ENCODE data around the gene NBPF1. TPM values are rescaled to one million over a fixed set of nuclear protein-coding genes. Genes with fewer than 3 reads are reported as not detected.
"Not testable (repeated sequence)": the region's sequence is repeated elsewhere in the genome, so short reads cannot be mapped to it uniquely, and the experiment has no call there.

NBPF1 gene
- total and polyA plus RNA-seq, 2 donors (not counting 3 experiments of a cell fraction or from before 2014, with no cell fraction given) = 23.0 to 58.4 TPM

DNA sequence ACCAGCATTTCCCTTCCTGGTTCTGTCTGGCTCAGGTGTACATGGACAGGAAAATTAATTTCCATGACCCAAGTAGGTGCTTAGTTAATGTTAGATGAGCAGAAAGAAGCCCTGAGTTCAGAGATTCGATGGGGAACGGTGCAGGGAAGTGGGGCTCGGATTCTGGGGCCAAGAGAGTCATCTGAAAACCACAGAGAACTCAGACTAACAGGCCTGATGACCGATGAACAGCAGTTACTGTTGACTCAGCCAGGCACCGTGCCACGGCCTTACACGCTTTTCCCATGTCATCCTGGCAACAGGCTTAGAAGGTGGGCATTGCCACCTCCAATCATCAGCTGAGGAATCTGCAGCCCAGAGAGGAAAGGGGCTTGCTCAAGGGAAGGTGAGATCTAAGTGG is 10.0 kb upstream of the NBPF1 start:
- peaks cover 3 to 37% of the 10 kb centered on the region in 2 experiments for H3K36me3 ChIP-seq (ENCODE audit: control insufficient read depth in 2 of 2, extremely low read depth in 1 of 2, insufficient read depth in 2 of 2, low read length in 2 of 2)
- POLR2A ChIA-PET; H3K9me3 ChIP-seq (replicated peaks; ENCODE audit: control insufficient read depth, insufficient read depth, low read length); intact Hi-C loops (cut with micrococcal nuclease); H3K4me3 ChIP-seq (replicated peaks in 1 of 3; ENCODE audit: insufficient read depth in 1 of 3, low read depth in 1 of 3, low read length in 3 of 3); H3K4me2 ChIP-seq (ENCODE audit: insufficient read depth, low read length); H4K20me1 ChIP-seq (replicated peaks; ENCODE audit: control insufficient read depth, extremely low read depth, insufficient read depth, low read length); FAIRE-seq; H3K27me3 ChIP-seq (ENCODE audit: control insufficient read depth in 2 of 2, insufficient read depth in 2 of 2, low read length in 2 of 2); H3K4me1 ChIP-seq (ENCODE audit: control insufficient read depth, extremely low read depth, insufficient read depth, low read length); H3K9ac ChIP-seq (replicated peaks; ENCODE audit: extremely low read depth, insufficient read depth, low read length); BruUV-seq (replicated peaks); H3K9me1 ChIP-seq (replicated peaks; ENCODE audit: control insufficient read depth, extremely low read depth, insufficient read depth, low read length); H2AFZ ChIP-seq (ENCODE audit: low read depth, low read length); DNase-seq (ENCODE audit: low read depth, low spot score); H3K27ac ChIP-seq (ENCODE audit: insufficient read depth, low read depth, low read length); dilution Hi-C loops (cut with MboI; ENCODE audit: extremely low pct_ligation_motif_present, low sequenced_read_pairs); H3K79me2 ChIP-seq (ENCODE audit: control insufficient read depth, insufficient read depth, low read length): not testable (repeated sequence)
- CTCF ChIA-PET = interaction anchor here (3.0 to 3.4 kb wide), 2 partner anchors 85 to 328 kb away, joined by 51 to 69 read pairs; no protein-coding TSS in a partner anchor

GRCh38 chr1:16621681-16622315 is 8.4 kb upstream of the NBPF1 start:
- H3K79me2 ChIP-seq (ENCODE audit: control insufficient read depth, insufficient read depth, low read length); H3K4me1 ChIP-seq (ENCODE audit: control insufficient read depth, extremely low read depth, insufficient read depth, low read length); H3K9me3 ChIP-seq (replicated peaks; ENCODE audit: control insufficient read depth, insufficient read depth, low read length); H2AFZ ChIP-seq (ENCODE audit: low read depth, low read length); H3K27me3 ChIP-seq (ENCODE audit: control insufficient read depth in 2 of 2, insufficient read depth in 2 of 2, low read length in 2 of 2); dilution Hi-C loops (cut with MboI; ENCODE audit: extremely low pct_ligation_motif_present, low sequenced_read_pairs); H3K4me2 ChIP-seq (ENCODE audit: insufficient read depth, low read length); H3K4me3 ChIP-seq (replicated peaks in 1 of 3; ENCODE audit: insufficient read depth in 1 of 3, low read depth in 1 of 3, low read length in 3 of 3); DNase-seq (ENCODE audit: low read depth, low spot score); H3K9me1 ChIP-seq (replicated peaks; ENCODE audit: control insufficient read depth, extremely low read depth, insufficient read depth, low read length); H3K27ac ChIP-seq (ENCODE audit: insufficient read depth, low read depth, low read length); H4K20me1 ChIP-seq (replicated peaks; ENCODE audit: control insufficient read depth, extremely low read depth, insufficient read depth, low read length); POLR2A ChIA-PET; FAIRE-seq; H3K9ac ChIP-seq (replicated peaks; ENCODE audit: extremely low read depth, insufficient read depth, low read length); BruUV-seq (replicated peaks): not testable (repeated sequence)
- intact Hi-C loops (cut with micrococcal nuclease) = loop anchor here (1.0 to 2.0 kb wide), 4 partner anchors 9 to 425 kb away; no protein-coding TSS in a partner anchor
- CTCF ChIA-PET = interaction anchor here (1.0 to 3.4 kb wide), 20 partner anchors 10 to 330 kb away, joined by 3 to 69 read pairs (median 7); no protein-coding TSS in a partner anchor
- peaks cover 2 to 37% of the 10 kb centered on the region in 2 experiments for H3K36me3 ChIP-seq (ENCODE audit: control insufficient read depth in 2 of 2, extremely low read depth in 1 of 2, insufficient read depth in 2 of 2, low read length in 2 of 2)
